Erythroblast (primary cell): ENCODE results near the gene TAS2R10.

Experiments
- GATA1 ChIP-seq: IDR thresholded peaks from 2 replicates; pipeline ENCODE4 v1.6.1; 2011; ENCODE audit warnings: low read depth, mild to moderate bottlenecking, control low read depth, low read length, moderate library complexity
- POLR2A ChIP-seq: IDR thresholded peaks from 2 replicates; pipeline ENCODE4 v1.6.1; 2011; ENCODE audit warnings: mild to moderate bottlenecking, low read length

- TF ChIP-seq POLR2A (no peak), GATA1 (no peak)
These were observed 31.9 kb downstream of the TAS2R10 start for GRCh38 chr12:10794222-10794621.
